Activated T-helper 2 cell treated with anti-CD3 and anti-CD28 coated beads, Interferon-gamma antibody, Interleukin-2, Interleukin-4, amounts not matched to agents 10 μg/mL and 5 μg/mL and 100 μg/mL, durations not matched to agents 14 hours and 24 hours and 36 hours (primary cell): Measurements from ENCODE around the gene FBXO44. TPM values are rescaled to one million over a fixed set of nuclear protein-coding genes. Genes with fewer than 3 reads are reported as not detected.

Experiments
- DNase-seq: peaks from one replicate; pipeline ENCODE4 v3.0.0; 2021; ENCODE audit warnings: low spot score
- H3K27ac Mint-ChIP-seq: one replicate; pipeline ENCODE4 v1.8.0; 2021; ENCODE audit warnings: mixed read lengths
- H3K27me3 Mint-ChIP-seq: one replicate; pipeline ENCODE4 v1.8.0; 2021; ENCODE audit warnings: low read depth, mixed read lengths
- H3K36me3 Mint-ChIP-seq: one replicate; pipeline ENCODE4 v1.8.0; 2021; ENCODE audit warnings: low read depth, mixed read lengths
- H3K4me1 Mint-ChIP-seq: one replicate; pipeline ENCODE4 v1.8.0; 2021; ENCODE audit warnings: low read depth, mixed read lengths
- H3K4me3 Mint-ChIP-seq: one replicate; pipeline ENCODE4 v1.8.0; 2021; ENCODE audit warnings: low read depth, mild to moderate bottlenecking, moderate library complexity, mixed read lengths
- H3K9me3 Mint-ChIP-seq: one replicate; pipeline ENCODE4 v1.8.0; 2021; ENCODE audit warnings: mixed read lengths
- intact Hi-C: fragments of 100-400 bp; cut with micrococcal nuclease; formaldehyde crosslinking; loops from one replicate; pipeline ENCODE4 v1.15.1; 2023
- total RNA-seq: library from RNA; stranded (reverse); gene quantifications from 2 replicates; pipeline ENCODE4 v1.2.3, GENCODE V29; 2022

Gene FBXO44
- total RNA-seq, 1 donor from 2014 or later, result 18.2 TPM

DNA sequence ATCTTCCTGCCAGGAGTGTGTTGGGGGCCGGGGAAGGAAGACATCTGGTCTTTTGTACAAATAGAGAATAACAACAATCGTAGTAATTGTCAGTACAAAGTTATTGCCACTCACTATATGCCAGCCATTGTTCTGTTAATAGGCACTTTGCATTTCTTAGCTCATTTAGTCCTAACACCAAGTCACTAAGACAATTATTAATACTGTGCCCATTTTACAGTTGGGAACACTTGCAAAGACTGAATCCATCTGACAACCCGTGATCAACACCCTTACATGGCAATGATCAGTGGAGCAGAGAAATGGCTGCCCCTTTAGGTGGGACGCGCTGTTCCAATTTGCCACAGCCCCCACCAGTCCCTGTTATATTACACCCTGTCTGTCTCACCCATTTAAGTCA is 33.8 kb upstream of the FBXO44 start:
- intact Hi-C loops, result no loop called here
- no peaks in the 10 kb centered on the region for H3K9me3 Mint-ChIP-seq
- H3K27ac Mint-ChIP-seq, result no peak overlapping the region
- no peak for DNase-seq
- H3K4me1 Mint-ChIP-seq, result no peaks in the 10 kb centered on the region
- peaks cover 3% of the 10 kb centered on the region for H3K27me3 Mint-ChIP-seq
- no peak overlapping the region for H3K4me3 Mint-ChIP-seq
- H3K36me3 Mint-ChIP-seq, result no peaks in the 10 kb centered on the region

- no peaks in the 10 kb centered on the region for H3K4me1 Mint-ChIP-seq
- H3K4me3 Mint-ChIP-seq, result no peak overlapping the region
- no peaks in the 10 kb centered on the region for H3K9me3 Mint-ChIP-seq
- H3K27ac Mint-ChIP-seq, result no peak overlapping the region
- no peak for DNase-seq
- intact Hi-C loops, result no loop called here
- H3K36me3 Mint-ChIP-seq, result no peaks in the 10 kb centered on the region
- no peaks in the 10 kb centered on the region for H3K27me3 Mint-ChIP-seq
Measured at GRCh38 chr1:11622398-11622797, 32.3 kb upstream of the FBXO44 start.

DNA sequence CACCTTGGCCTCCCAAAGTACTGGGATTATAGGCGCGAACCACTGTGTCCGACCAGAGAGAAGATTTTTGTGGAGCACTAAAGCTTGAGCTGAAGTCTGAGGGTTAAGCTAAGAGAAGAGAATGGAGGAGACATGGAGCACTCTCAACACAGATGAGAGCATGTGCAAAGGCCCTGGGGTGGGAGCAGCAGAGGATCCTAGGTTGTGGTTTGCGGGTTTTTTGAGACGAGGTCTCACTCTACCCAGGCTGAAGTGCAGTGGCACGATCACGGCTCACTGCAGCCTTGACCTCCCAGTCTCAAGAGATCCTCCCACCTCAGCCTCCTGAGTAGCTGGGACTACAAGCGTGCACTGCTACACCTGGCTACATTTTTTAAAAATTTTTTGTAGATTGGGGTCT is 31.0 kb upstream of the FBXO44 start:
- H3K4me1 Mint-ChIP-seq, result no peaks in the 10 kb centered on the region
- intact Hi-C loops, result no loop called here
- H3K4me3 Mint-ChIP-seq, result no peak overlapping the region
- no peaks in the 10 kb centered on the region for H3K27me3 Mint-ChIP-seq
- no peak for DNase-seq
- H3K36me3 Mint-ChIP-seq, result no peaks in the 10 kb centered on the region
- H3K9me3 Mint-ChIP-seq, result no peaks in the 10 kb centered on the region
- no peak overlapping the region for H3K27ac Mint-ChIP-seq

GRCh38 chr1:11626551-11626950 is 28.1 kb upstream of the FBXO44 start:
- no peaks in the 10 kb centered on the region for H3K36me3 Mint-ChIP-seq
- H3K27ac Mint-ChIP-seq, result no peak overlapping the region
- no peaks in the 10 kb centered on the region for H3K9me3 Mint-ChIP-seq
- H3K4me3 Mint-ChIP-seq, result no peak overlapping the region
- intact Hi-C loops, result no loop called here
- H3K27me3 Mint-ChIP-seq, result no peaks in the 10 kb centered on the region
- H3K4me1 Mint-ChIP-seq, result no peaks in the 10 kb centered on the region
- no peak for DNase-seq

DNA sequence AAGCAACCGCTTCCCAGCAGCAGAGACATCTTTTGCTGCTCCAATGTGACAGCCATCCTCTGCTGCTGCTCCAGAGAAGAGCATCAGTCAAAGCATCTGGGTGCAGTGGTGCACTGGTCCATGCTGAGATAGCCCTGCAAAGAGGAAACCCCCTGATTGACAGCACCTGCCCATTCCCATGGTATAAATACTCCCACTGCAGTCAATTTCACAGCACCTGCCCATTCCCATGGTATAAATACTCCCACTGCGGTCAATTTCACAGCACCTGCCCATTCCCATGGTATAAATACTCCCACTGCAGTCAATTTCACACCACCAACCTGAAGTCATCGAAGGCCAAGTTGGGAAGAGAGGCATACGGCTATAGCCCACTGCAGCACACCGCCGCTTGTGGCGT is 25.9 kb upstream of the FBXO44 start:
- Mint-ChIP-seq H3K4me1 (no peaks in the 10 kb centered on the region), H3K27me3 (no peaks in the 10 kb centered on the region), H3K36me3 (no peaks in the 10 kb centered on the region), H3K9me3 (no peaks in the 10 kb centered on the region), H3K27ac (no peak overlapping the region), H3K4me3 (no peak overlapping the region)
- intact Hi-C loops, result no loop called here
- no peak for DNase-seq

GRCh38 chr1:11629184-11630016 is 25.3 kb upstream of the FBXO44 start:
- H3K27me3 Mint-ChIP-seq, result no peaks in the 10 kb centered on the region
- intact Hi-C loops, result no loop called here
- H3K4me1 Mint-ChIP-seq, result no peaks in the 10 kb centered on the region

GRCh38 chr1:11634365-11635192 is 20.1 kb upstream of the FBXO44 start:
- Mint-ChIP-seq H3K4me1 (no peaks in the 10 kb centered on the region), H3K9me3 (no peaks in the 10 kb centered on the region), H3K27ac (no peak overlapping the region), H3K36me3 (no peaks in the 10 kb centered on the region), H3K4me3 (no peak overlapping the region), H3K27me3 (no peaks in the 10 kb centered on the region)
- intact Hi-C loops, result no loop called here
- DNase-seq, result no peak

More at GRCh38 chr1:11629184-11630016, 25.3 kb upstream of the FBXO44 start:
- no peak for DNase-seq
- no peak overlapping the region for H3K4me3 Mint-ChIP-seq
- no peaks in the 10 kb centered on the region for H3K9me3 Mint-ChIP-seq
- no peaks in the 10 kb centered on the region for H3K36me3 Mint-ChIP-seq
- H3K27ac Mint-ChIP-seq, result no peak overlapping the region

DNA sequence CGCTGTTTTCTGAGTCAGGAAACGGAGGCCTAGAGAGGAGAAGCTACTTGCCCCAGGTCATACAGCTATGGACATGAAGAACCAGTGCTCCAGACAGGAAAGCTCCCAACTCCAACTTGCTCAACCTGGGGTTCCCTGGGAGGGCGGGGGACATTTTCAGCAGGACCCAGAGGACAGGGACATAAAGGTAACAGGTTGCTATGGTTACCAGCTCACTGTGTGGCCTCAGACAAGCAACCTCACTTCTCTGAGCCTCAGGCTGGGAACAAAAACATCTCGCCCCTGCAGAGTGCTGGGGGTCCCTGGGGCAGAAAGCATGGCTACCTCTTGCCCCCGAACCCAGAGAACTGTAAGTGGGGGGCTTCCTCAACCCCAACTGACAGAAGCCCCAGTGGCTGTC is 16.6 kb upstream of the FBXO44 start:
- Mint-ChIP-seq H3K27ac (no peak overlapping the region), H3K9me3 (no peaks in the 10 kb centered on the region), H3K4me3 (no peak overlapping the region), H3K36me3 (no peaks in the 10 kb centered on the region), H3K27me3 (no peaks in the 10 kb centered on the region), H3K4me1 (no peaks in the 10 kb centered on the region)
- DNase-seq, result no peak
- intact Hi-C loops, result no loop called here

DNA sequence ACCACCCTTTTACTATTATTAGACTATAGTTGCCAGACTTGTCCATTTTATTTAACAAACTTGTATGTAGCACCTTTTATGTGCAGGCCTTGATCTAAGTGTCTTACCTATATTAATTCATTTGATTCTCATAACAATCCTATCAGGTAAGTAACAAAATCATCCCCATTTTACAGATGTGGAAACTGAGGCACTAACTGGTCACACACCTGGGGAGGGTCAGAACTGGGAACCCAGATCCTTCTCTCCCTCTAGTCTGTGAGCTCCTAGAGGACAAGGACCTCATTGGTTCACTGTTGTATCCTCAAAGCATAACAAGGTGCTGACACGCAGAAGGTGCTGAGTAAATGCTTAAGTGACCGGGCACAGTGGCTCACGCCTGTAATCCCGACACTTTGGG is 15.3 kb upstream of the FBXO44 start:
- intact Hi-C loops, result no loop called here

GRCh38 chr1:11640101-11640500 is 14.6 kb upstream of the FBXO44 start:
- no peaks in the 10 kb centered on the region for H3K36me3 Mint-ChIP-seq
- H3K27ac Mint-ChIP-seq, result no peak overlapping the region
- H3K4me1 Mint-ChIP-seq, result no peaks in the 10 kb centered on the region
- no peaks in the 10 kb centered on the region for H3K9me3 Mint-ChIP-seq
- no peak for DNase-seq
- intact Hi-C loops, result no loop called here
- H3K27me3 Mint-ChIP-seq, result no peaks in the 10 kb centered on the region
- H3K4me3 Mint-ChIP-seq, result no peak overlapping the region

More for the DNA sequence above, 15.3 kb upstream of the FBXO44 start:
- Mint-ChIP-seq H3K4me1 (no peaks in the 10 kb centered on the region), H3K27me3 (no peaks in the 10 kb centered on the region), H3K27ac (no peak overlapping the region), H3K9me3 (no peaks in the 10 kb centered on the region), H3K36me3 (no peaks in the 10 kb centered on the region), H3K4me3 (no peak overlapping the region)
- DNase-seq, result no peak

DNA sequence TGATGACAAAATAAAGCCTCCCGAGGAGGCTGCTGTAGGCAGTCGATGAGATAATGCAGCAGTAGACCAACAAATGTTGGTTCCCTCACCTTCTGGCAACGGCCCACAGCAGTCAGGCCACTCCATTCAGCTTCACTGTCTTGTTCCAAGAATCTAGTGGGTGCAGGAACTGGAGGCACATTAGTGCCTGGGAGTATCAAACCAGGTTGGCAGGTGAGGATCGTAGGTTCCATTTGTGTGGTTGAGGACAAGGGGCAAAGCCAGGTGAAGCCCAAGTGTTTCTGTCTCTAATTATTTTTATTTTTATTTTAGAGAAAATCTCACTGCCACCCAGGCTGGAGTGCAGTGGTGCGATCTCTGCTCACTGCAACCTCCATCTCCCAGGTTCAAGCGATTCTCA is 13.7 kb upstream of the FBXO44 start:
- intact Hi-C loops, result no loop called here
- no peaks in the 10 kb centered on the region for H3K4me1 Mint-ChIP-seq
- no peaks in the 10 kb centered on the region for H3K27me3 Mint-ChIP-seq
- no peaks in the 10 kb centered on the region for H3K36me3 Mint-ChIP-seq
- H3K4me3 Mint-ChIP-seq, result no peak overlapping the region
- DNase-seq, result no peak
- no peak overlapping the region for H3K27ac Mint-ChIP-seq
- no peaks in the 10 kb centered on the region for H3K9me3 Mint-ChIP-seq

GRCh38 chr1:11641776-11642305 is 12.8 kb upstream of the FBXO44 start:
- H3K27me3 Mint-ChIP-seq, result no peaks in the 10 kb centered on the region
- H3K4me3 Mint-ChIP-seq, result no peak overlapping the region
- H3K4me1 Mint-ChIP-seq, result no peaks in the 10 kb centered on the region
- intact Hi-C loops, result loop anchor here (1.0 kb wide), 3 partner anchors 305 to 605 kb away; no protein-coding TSS in a partner anchor
- H3K36me3 Mint-ChIP-seq, result no peaks in the 10 kb centered on the region
- no peak for DNase-seq
- no peak overlapping the region for H3K27ac Mint-ChIP-seq
- H3K9me3 Mint-ChIP-seq, result no peaks in the 10 kb centered on the region
